ENCODE data around the gene ZNF718. TPM values are rescaled to one million over a fixed set of nuclear protein-coding genes. Genes with fewer than 3 reads are reported as not detected.

ZNF718 gene
- total RNA-seq, 4 donors from 2014 or later: 4.1 to 7.2 (median 4.8) TPM

DNA sequence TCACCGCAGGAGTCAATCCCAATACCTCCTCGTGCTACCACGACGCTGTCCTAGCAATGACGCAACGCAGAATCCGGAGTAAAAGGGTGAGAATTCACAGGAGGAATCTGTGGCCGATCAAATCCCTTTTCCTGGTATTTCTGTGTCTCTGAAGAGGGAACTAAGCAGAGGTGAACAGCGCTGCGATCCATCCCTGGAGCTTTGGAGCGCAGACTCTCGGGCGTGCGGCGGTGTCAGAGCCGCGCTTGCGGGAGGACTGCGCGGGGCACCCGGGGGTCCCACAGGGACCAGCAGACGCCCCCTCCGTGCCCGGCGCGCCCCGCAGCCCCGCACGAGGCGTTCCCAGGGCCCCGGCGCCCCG is 17.2 kb upstream of the ZNF718 start:
- intact Hi-C loops (cut with DNase I): no loop called here
- Histone ChIP-seq H3K27ac (no peak overlapping the region), H3K27me3 (peaks cover 0 to 59% (median 7%) of the 10 kb centered on the region in 4 donors), H3K36me3 (no peaks in the 10 kb centered on the region), H3K4me1 (peaks cover 0 to 15% (median 6%) of the 10 kb centered on the region in 3 donors), H3K9me3 (peaks cover 0 to 89% (median 25%) of the 10 kb centered on the region in 3 donors), H3K4me3 (peak overlapping the region in 2 of 4 donors; percentile 34 to 53)
- WGBS, 2 donors: 30 to 57% methylated on average over 2 to 6 of the region's 33 CpGs
- DNase-seq: no peak
- TF ChIP-seq POLR2A (IDR thresholded peaks at IDR 0.05): no peak

DNA sequence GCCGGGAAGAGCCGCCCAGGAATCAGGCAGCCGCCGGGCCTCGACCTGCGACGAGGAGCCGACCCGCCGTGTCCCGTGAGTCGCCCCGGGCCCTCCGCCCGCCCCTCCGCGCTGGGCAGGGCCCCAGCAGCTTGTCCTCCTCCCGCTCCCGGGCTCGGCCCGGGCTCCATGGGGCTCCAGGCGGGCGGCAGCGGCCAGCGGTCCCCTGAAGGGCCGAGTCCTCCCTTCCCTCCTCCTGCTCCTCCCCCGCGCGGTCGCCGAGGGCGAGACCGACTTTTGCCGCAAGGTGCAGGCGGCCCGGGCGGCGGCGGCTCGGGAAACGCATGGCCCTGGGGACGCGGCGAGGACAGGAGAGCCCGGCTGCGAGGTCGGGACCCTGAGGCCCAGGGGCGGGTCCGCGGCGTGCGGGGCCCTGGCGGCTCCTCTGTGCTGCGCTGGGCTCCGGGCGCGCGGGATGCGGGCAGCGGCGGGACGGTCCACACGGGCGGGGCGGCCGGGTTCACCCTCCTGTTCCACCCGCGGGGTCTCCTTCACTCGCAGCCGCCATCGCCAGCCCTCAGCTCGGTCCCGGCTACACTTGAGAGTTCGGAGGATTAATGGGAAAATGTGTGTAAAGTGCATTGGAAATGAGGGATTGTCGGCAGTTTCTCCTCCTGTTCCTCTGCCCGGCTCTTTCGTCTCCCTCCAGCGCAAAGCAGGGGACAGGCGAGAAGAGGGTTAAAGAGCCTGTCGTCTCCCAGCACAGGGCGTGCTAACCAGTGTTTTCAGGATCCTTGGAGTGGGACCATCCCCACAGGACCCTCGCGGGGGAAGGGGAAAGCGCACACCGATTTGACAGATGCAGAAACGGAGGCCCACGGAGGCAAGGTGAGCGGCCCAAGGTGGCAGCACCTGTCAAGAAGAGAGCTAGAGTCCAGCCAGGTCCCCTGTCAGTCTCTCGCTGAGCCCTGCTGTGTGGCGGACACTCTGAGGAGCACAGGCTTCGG is 16.6 kb upstream of the ZNF718 start:
- TF ChIP-seq POLR2A (IDR thresholded peaks at IDR 0.05): no peak
- TF ChIP-seq, protein P1, sequence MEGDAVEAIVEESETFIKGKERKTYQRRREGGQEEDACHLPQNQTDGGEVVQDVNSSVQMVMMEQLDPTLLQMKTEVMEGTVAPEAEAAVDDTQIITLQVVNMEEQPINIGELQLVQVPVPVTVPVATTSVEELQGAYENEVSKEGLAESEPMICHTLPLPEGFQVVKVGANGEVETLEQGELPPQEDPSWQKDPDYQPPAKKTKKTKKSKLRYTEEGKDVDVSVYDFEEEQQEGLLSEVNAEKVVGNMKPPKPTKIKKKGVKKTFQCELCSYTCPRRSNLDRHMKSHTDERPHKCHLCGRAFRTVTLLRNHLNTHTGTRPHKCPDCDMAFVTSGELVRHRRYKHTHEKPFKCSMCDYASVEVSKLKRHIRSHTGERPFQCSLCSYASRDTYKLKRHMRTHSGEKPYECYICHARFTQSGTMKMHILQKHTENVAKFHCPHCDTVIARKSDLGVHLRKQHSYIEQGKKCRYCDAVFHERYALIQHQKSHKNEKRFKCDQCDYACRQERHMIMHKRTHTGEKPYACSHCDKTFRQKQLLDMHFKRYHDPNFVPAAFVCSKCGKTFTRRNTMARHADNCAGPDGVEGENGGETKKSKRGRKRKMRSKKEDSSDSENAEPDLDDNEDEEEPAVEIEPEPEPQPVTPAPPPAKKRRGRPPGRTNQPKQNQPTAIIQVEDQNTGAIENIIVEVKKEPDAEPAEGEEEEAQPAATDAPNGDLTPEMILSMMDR (IDR thresholded peaks at IDR 0.05): no peak
- Histone ChIP-seq H3K9me3 (peaks cover 0 to 88% (median 21%) of the 10 kb centered on the region in 3 donors), H3K4me3 (peak overlapping the region in 2 of 4 donors; percentile 34 to 53), H3K27me3 (peaks cover 0 to 59% (median 7%) of the 10 kb centered on the region in 4 donors), H3K27ac (no peak overlapping the region), H3K4me1 (peaks cover 0 to 15% (median 6%) of the 10 kb centered on the region in 3 donors), H3K36me3 (no peaks in the 10 kb centered on the region)
- 18 to 46% methylated on average over 7 to 10 of the region's 91 CpGs for WGBS, 2 donors
- DNase-seq: no peak
- intact Hi-C loops (cut with DNase I): no loop called here

DNA sequence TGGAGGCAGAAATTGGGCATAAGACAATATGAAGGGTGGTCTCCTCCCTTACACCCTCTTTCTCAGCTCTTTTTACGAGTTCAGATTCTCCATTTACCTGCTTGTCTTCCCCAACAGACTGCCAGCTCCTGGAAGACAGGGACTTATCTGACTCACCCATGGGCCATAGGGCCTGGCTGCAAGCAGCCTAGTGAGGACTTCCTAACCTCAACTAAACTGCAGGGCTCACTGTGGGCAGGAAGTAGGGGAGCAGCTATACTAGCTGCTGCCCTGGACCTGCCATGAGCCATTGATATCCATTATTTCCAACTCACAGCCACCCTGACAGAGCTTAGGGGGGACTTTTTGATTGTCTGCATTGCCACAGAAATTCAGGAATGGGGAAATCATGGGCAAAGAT is 11.5 kb upstream of the ZNF718 start:
- H3K36me3 ChIP-seq: no peaks in the 10 kb centered on the region
- no peak overlapping the region for H3K4me3 ChIP-seq
- H3K27ac ChIP-seq: no peak overlapping the region
- TF ChIP-seq POLR2A (IDR thresholded peaks at IDR 0.05): no peak
- TF ChIP-seq, protein P1 (IDR thresholded peaks at IDR 0.05): no peak
- intact Hi-C loops (cut with DNase I): no loop called here
- H3K4me1 ChIP-seq: peaks cover 0 to 6% (median 0%) of the 10 kb centered on the region in 3 donors
- DNase-seq: no peak
- H3K27me3 ChIP-seq: peaks cover 0 to 33% (median 3%) of the 10 kb centered on the region in 4 donors
- 50 to 75% methylated on average over 1 of the region's 1 CpG for WGBS, 2 donors
- H3K9me3 ChIP-seq: peaks cover 0 to 52% (median 15%) of the 10 kb centered on the region in 3 donors

DNA sequence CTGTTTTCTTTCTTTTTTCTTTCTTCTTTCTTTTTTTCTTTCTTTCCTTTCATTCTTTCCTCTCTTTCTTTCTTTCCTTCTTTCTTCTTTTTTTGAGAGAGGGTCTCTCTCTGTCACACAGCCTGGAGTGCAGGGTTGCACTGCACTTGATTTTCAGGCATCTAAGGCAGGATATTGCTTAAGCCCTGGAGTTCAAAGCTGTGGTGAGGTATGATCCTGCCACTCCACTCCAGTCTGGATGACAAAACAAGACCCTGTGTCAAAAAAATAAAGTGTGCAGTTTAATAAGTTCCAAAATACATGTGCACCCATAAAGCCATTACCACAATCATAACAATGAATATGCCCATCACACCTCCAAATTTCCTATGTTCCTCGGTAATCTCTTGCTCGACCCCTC is 10.6 kb upstream of the ZNF718 start:
- H3K4me1 ChIP-seq: no peaks in the 10 kb centered on the region
- 66 to 75% methylated on average over 2 of the region's 2 CpGs for WGBS, 2 donors
- H3K9me3 ChIP-seq: peaks cover 0 to 43% (median 15%) of the 10 kb centered on the region in 3 donors
- no peak overlapping the region for H3K27ac ChIP-seq
- no peaks in the 10 kb centered on the region for H3K36me3 ChIP-seq
- peaks cover 0 to 24% (median 0%) of the 10 kb centered on the region in 4 donors for H3K27me3 ChIP-seq
- intact Hi-C loops (cut with DNase I): no loop called here
- no peak for DNase-seq
- H3K4me3 ChIP-seq: no peak overlapping the region
- TF ChIP-seq POLR2A (IDR thresholded peaks at IDR 0.05): no peak
- TF ChIP-seq, protein P1 (IDR thresholded peaks at IDR 0.05): no peak

DNA sequence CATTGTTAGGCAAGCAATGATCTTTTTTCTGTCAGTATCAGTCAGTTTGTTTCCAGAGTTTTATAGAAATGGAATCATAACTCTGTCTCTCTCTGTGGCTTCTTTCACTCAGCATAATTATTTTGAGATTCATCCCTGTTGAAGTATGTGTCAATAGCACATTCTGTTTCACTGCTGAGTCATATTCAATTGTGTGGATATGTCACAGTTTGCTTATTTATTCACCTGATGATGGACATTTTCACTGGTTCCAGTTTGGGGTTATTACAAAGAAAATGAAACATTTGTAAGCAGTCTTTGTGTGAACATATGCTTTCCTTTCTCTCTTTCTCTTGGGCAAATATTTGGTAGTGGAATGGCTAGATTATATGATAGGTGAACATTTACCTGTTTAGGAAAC is 10.2 kb upstream of the ZNF718 start:
- no peaks in the 10 kb centered on the region for H3K4me1 ChIP-seq
- H3K36me3 ChIP-seq: no peaks in the 10 kb centered on the region
- TF ChIP-seq POLR2A (IDR thresholded peaks at IDR 0.05): no peak
- TF ChIP-seq, protein P1 (IDR thresholded peaks at IDR 0.05): no peak
- DNase-seq: no peak
- H3K4me3 ChIP-seq: no peak overlapping the region
- intact Hi-C loops (cut with DNase I): no loop called here
- H3K9me3 ChIP-seq: peaks cover 0 to 43% (median 15%) of the 10 kb centered on the region in 3 donors
- H3K27me3 ChIP-seq: peaks cover 0 to 19% (median 0%) of the 10 kb centered on the region in 4 donors
- H3K27ac ChIP-seq: no peak overlapping the region
